HG03066 (cell line): ENCODE results near the gene NDUFB2.
"Not testable (repeated sequence)": the region's sequence is repeated elsewhere in the genome, so short reads cannot be mapped to it uniquely, and the experiment has no call there.

Experiments
- ATAC-seq: cut with Tn5 transposase; IDR thresholded peaks from one replicate; pipeline ENCODE4 v1.9.1; 2021; ENCODE audit warnings: low read depth; ENCODE audit not compliant: unreplicated experiment

The NDUFB2 gene

GRCh38 chr7:140726281-140726680 is 29.8 kb downstream of the NDUFB2 start:
- ATAC-seq, result no peak

GRCh38 chr7:140732416-140732815 is 35.9 kb downstream of the NDUFB2 start:
- no peak for ATAC-seq

GRCh38 chr7:140734096-140734495 is 37.6 kb downstream of the NDUFB2 start:
- no peak for ATAC-seq

GRCh38 chr7:140734729-140735128 is 38.2 kb downstream of the NDUFB2 start:
- no peak for ATAC-seq

GRCh38 chr7:140738280-140738679 is 41.8 kb downstream of the NDUFB2 start:
- no peak for ATAC-seq

- ATAC-seq, result not testable (repeated sequence)
These were observed 46.7 kb downstream of the NDUFB2 start for GRCh38 chr7:140743255-140743654.

GRCh38 chr7:140744005-140744404 is 47.5 kb downstream of the NDUFB2 start:
- ATAC-seq, result no peak

- ATAC-seq, result no peak
These were observed 49.0 kb downstream of the NDUFB2 start for GRCh38 chr7:140745266-140746058.

- ATAC-seq, result no peak
These were observed 50.2 kb downstream of the NDUFB2 start for GRCh38 chr7:140746751-140747150.

GRCh38 chr7:140752533-140752932 is 56.0 kb downstream of the NDUFB2 start:
- no peak for ATAC-seq

GRCh38 chr7:140754506-140754905 is 58.0 kb downstream of the NDUFB2 start:
- ATAC-seq, result no peak
